Measurements from ENCODE around the gene GRM4. TPM values are rescaled to one million over a fixed set of nuclear protein-coding genes. Genes with fewer than 3 reads are reported as not detected.

GRM4 gene
- total RNA-seq, 1 donor from 2014 or later: not detected

DNA sequence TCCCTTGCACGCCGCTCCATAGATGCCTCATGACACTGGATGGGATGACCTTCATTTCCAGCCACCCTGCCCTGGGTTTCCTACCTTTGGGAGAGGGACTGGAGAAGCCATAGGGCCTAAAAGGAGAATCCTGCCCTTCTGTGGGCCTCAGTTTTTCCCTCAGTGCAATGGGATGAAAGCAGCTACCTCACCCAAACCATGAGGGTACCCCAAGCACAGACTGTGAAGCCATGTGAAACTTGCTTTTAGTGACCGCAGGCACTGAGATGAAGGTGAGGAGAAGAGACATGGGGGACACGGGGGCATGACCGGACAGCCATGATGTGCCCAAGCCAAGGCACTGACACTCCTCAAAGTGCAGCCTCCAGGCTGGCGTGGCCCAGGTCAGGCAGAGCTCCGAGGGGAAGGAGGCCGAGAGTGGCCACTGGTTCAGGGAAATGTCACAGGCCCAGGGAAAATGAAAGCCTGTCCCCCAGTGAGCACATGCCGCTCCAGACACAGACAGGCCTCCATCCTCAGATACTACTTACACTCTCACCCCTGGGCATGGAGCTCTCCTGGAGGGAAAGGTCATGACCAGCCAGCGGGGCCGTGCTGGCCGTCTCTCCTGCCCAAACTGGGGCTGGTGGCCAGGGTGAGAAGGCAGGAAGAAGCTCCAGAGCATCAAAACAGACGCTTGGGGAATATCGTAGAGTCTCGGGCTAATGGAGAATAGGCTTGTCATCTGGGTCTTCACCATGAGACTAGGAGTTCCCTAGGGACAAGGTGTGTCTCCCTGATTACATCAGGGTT, 116.2 kb downstream of the GRM4 start:
- H3K9me3 ChIP-seq (replicated peaks): no peaks in the 10 kb centered on the region
- H3K36me3 ChIP-seq: no peaks in the 10 kb centered on the region
- no peak for DNase-seq
- H3K27me3 ChIP-seq (ENCODE audit: low read depth): peaks cover 100% of the 10 kb centered on the region
- intact Hi-C loops (cut with micrococcal nuclease): no loop called here
- no peak overlapping the region for H3K27ac ChIP-seq (replicated peaks)
- TF ChIP-seq, protein P1, sequence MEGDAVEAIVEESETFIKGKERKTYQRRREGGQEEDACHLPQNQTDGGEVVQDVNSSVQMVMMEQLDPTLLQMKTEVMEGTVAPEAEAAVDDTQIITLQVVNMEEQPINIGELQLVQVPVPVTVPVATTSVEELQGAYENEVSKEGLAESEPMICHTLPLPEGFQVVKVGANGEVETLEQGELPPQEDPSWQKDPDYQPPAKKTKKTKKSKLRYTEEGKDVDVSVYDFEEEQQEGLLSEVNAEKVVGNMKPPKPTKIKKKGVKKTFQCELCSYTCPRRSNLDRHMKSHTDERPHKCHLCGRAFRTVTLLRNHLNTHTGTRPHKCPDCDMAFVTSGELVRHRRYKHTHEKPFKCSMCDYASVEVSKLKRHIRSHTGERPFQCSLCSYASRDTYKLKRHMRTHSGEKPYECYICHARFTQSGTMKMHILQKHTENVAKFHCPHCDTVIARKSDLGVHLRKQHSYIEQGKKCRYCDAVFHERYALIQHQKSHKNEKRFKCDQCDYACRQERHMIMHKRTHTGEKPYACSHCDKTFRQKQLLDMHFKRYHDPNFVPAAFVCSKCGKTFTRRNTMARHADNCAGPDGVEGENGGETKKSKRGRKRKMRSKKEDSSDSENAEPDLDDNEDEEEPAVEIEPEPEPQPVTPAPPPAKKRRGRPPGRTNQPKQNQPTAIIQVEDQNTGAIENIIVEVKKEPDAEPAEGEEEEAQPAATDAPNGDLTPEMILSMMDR (IDR thresholded peaks at IDR 0.05; ENCODE audit: borderline replicate concordance): no peak
- H3K4me1 ChIP-seq: no peaks in the 10 kb centered on the region
- H3K4me3 ChIP-seq: no peak overlapping the region

DNA sequence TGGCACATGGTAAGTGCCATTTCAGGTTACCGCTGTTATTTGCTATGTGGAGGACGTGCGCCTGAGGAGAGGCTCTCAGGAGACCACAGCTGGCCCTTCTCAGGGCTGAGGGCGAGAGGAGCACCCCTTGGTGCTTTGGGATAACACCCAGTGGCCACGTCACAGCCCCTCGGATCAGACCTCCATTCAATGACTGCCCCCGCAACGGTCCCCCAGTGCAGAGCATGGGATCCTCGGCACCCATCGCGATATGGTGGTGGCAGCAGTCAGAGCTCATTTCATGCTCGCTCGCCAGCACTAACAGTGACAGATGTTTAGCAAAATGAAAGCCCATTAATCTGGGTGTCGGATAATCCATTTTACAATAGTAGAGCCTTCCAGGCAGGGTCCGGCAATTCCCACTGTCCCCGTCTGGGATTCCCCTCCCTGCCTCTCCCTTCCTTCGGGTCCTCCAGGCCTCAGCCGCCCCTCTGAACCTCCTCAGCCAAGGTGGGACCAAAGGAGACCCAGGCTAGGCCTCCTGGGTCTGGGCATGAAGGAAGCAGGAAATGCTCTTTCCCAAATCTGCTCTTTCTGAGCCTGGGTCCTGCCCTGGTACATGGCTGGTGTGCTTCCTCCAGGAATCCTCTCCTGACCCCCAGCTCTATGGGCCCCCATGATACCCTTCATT, 117.1 kb downstream of the GRM4 start:
- H3K36me3 ChIP-seq: no peaks in the 10 kb centered on the region
- no peak overlapping the region for H3K27ac ChIP-seq (replicated peaks)
- no peak for DNase-seq
- intact Hi-C loops (cut with micrococcal nuclease): no loop called here
- no peaks in the 10 kb centered on the region for H3K4me1 ChIP-seq
- no peak overlapping the region for H3K4me3 ChIP-seq
- TF ChIP-seq, protein P1 (IDR thresholded peaks at IDR 0.05; ENCODE audit: borderline replicate concordance): no peak
- peaks cover 4% of the 10 kb centered on the region for H3K9me3 ChIP-seq (replicated peaks)
- peaks cover 100% of the 10 kb centered on the region for H3K27me3 ChIP-seq (ENCODE audit: low read depth)

DNA sequence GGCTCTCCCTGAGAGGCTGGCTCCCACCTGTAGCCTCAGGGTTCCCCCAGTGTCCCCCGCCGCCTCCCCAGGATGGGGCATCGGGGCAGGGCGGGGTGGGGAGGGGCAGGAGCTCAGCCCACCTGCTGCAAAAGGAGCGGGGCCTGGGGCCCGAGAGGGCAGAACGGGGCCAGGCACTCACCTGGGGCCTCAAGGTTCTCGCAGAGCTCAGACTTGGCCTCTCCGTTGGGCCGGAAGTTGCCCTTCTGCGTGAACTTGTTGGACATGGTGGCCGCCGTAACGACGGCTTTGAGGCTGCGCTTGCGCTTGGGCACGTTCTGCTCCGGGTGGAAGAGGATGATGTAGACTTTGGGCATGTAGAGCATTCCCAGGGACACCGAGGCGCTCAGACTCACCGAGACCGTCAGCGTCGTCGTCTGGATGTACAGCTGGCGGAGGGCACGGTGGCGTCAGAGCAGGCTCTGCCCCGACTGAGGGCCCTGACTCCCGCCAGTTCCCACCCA, 117.9 kb downstream of the GRM4 start:
- peaks cover 6% of the 10 kb centered on the region for H3K9me3 ChIP-seq (replicated peaks)
- H3K4me3 ChIP-seq: no peak overlapping the region
- no peak overlapping the region for H3K27ac ChIP-seq (replicated peaks)
- DNase-seq: no peak
- no peaks in the 10 kb centered on the region for H3K4me1 ChIP-seq
- H3K36me3 ChIP-seq: no peaks in the 10 kb centered on the region
- TF ChIP-seq, protein P1 (IDR thresholded peaks at IDR 0.05; ENCODE audit: borderline replicate concordance): peak; percentile 3
- H3K27me3 ChIP-seq (ENCODE audit: low read depth): peaks cover 100% of the 10 kb centered on the region
- intact Hi-C loops (cut with micrococcal nuclease): no loop called here

DNA sequence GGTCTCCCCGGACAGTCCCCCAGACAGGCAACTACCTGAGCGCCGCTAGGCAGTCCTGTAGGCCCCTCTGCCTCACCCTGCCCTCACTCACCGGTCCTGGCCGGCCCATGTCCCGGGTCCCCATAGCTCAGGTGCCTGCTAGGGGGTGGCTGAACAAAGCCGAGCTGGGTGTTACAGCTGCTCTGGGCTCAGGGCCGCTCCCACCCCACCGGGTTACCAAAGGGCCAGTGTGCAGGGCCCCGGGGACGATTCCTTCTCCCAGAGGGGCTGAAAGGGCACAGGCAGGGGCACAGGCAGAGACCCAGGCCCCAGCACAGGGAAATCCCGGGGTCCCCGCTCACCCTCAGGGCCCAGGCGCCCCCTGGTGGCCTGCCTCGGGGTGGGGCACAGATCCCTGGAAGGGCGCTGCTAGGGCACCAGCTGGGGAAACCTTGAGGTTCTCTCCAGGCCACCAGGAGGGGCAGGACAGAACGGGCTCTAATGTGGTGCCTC, 118.4 kb downstream of the GRM4 start:
- H3K36me3 ChIP-seq: no peaks in the 10 kb centered on the region
- H3K4me1 ChIP-seq: no peaks in the 10 kb centered on the region
- H3K27me3 ChIP-seq (ENCODE audit: low read depth): peaks cover 100% of the 10 kb centered on the region
- no peak overlapping the region for H3K27ac ChIP-seq (replicated peaks)
- H3K4me3 ChIP-seq: no peak overlapping the region
- TF ChIP-seq, protein P1 (IDR thresholded peaks at IDR 0.05; ENCODE audit: borderline replicate concordance): peak; percentile 74
- H3K9me3 ChIP-seq (replicated peaks): peaks cover 6% of the 10 kb centered on the region
- peak; percentile 25 for DNase-seq
- intact Hi-C loops (cut with micrococcal nuclease): no loop called here

DNA sequence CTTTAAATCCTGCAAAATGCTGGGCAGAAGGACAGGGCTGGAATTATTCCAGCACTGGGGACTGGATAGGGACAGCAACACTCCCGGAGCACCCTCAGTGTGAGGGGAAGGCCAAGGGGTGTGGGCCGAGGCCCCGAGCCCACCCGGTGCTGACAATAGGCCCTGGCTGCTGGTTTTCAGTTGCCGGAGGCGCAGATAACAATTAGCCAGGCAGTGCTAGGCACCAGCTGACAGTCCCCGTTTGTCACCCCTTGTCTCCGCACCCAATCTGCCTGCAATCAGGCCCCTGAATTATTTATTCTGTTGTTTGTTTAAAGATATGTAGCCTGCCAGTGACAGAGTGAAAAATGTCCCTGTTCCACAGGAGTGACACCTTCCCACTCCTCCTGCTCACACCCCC, 120.0 kb downstream of the GRM4 start:
- TF ChIP-seq, protein P1 (IDR thresholded peaks at IDR 0.05; ENCODE audit: borderline replicate concordance): no peak
- Histone ChIP-seq H3K27ac (replicated peaks) (no peak overlapping the region), H3K4me1 (no peaks in the 10 kb centered on the region), H3K36me3 (no peaks in the 10 kb centered on the region), H3K9me3 (replicated peaks) (peaks cover 6% of the 10 kb centered on the region), H3K4me3 (no peak overlapping the region), H3K27me3 (ENCODE audit: low read depth) (peaks cover 99% of the 10 kb centered on the region)
- intact Hi-C loops (cut with micrococcal nuclease): no loop called here
- no peak for DNase-seq
